ENCODE results near the gene SPEF2. TPM values are rescaled to one million over a fixed set of nuclear protein-coding genes. Genes with fewer than 3 reads are reported as not detected.

The SPEF2 gene
- total and polyA plus RNA-seq, 10 of the 15 experiments (the other 5 are each of a cell fraction or from before 2014, with no cell fraction given), result 0.03 to 2.0 (median 0.07) TPM; not detected in 3

- TF ChIP-seq IRF5 (IDR thresholded peaks at IDR 0.05; ENCODE audit: borderline replicate concordance), result no peak
Measured at GRCh38 chr5:35665096-35665495, 47.4 kb downstream of the SPEF2 start (continued).

DNA sequence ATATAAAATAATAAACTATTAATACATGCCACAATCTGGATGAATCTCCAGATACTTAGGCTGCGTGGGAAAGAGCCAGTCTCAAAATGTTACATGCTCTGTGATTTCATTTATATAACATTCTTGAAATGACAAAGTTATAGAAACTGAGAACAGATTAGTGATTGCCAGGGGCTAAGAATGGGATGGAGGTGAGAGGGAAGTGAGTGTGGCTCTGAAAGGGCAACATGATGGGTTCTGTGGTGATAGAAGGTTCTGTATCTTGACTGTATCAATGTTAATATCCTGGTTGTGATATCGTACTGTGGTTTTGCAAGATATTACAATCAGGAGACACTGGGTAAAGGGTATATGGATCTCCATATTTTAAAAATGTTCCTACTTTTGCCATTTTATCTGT lies 50.7 kb downstream of the SPEF2 start:
- DNase-seq (ENCODE audit: low read depth, low spot score), result no peak

DNA sequence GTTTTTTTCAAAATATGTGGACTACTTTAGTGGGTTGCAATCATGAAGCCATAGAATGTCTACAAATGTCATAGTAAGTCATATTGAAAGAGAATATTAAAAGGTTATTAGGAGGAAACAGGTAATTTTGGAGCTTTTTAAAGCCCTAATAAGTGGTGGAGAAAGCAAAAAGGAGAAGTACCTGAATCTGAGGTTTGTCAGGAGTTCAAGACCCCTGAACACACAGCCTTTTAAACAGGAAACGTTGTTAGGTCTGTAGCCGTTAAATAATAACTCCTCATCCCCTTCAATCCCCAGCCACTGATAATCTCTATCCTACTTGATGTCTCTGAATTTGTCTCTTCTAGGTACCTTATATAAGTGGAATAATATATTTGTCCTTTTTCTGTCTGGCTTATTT lies 51.1 kb downstream of the SPEF2 start:
- BruUV-seq (replicated peaks), result no TSS peak
- ChIA-PET CTCF (interaction anchor here (0.6 to 1.8 kb wide), 2 partner anchors 9 to 256 kb away, joined by 3 to 6 read pairs; no protein-coding TSS in a partner anchor), SMC1A (ENCODE audit: uncharacterized antibody, unreplicated experiment) (interaction anchor here (0.6 kb wide), 1 partner anchor 40 kb away, joined by 3 read pairs; no protein-coding TSS in a partner anchor), RAD21 (ENCODE audit: unreplicated experiment) (no interaction called here), POLR2A (no interaction called here)
- Histone ChIP-seq H3K36me3 (ENCODE audit: control insufficient read depth in 2 of 2, insufficient read depth in 2 of 2, low read length in 1 of 2) (no peaks in the 10 kb centered on the region), H3K79me2 (ENCODE audit: control insufficient read depth, insufficient read depth, low read length) (no peaks in the 10 kb centered on the region), H3K4me1 (ENCODE audit: control insufficient read depth, insufficient read depth, low read length) (no peaks in the 10 kb centered on the region), H3K9ac (ENCODE audit: control insufficient read depth, insufficient read depth, low read length) (no peak overlapping the region), H4K20me1 (ENCODE audit: control insufficient read depth, insufficient read depth) (no peaks in the 10 kb centered on the region), H3K4me2 (ENCODE audit: control insufficient read depth, insufficient read depth) (no peak overlapping the region), H3K27ac (ENCODE audit: control insufficient read depth, insufficient read depth) (no peak overlapping the region), H3K27me3 (replicated peaks in 1 of 2; ENCODE audit: control insufficient read depth in 2 of 2, insufficient read depth in 2 of 2, low read length in 1 of 2) (no peaks in the 10 kb centered on the region), H2AFZ (ENCODE audit: control insufficient read depth, low read depth, low read length) (no peak overlapping the region), H3K9me3 (replicated peaks; ENCODE audit: control insufficient read depth, insufficient read depth, low read length) (no peaks in the 10 kb centered on the region), H3K4me3 (no peak overlapping the region)
- ATAC-seq (peak; percentile 52), DNase-seq (ENCODE audit: low read depth, low spot score) (no peak), FAIRE-seq (no peak)
- intact Hi-C loops (cut with micrococcal nuclease; ENCODE audit: unreplicated experiment), result no loop called here
- in situ Hi-C loops (cut with MboI), result no loop called here
- TF ChIP-seq POLR2A (IDR thresholded peaks at IDR 0.05; ENCODE audit: low read depth, low read length) (no peak), MTA3 (IDR thresholded peaks at IDR 0.05; ENCODE audit: borderline replicate concordance, low read length) (no peak), ZNF24 (IDR thresholded peaks at IDR 0.05) (no peak), IKZF2 (IDR thresholded peaks at IDR 0.05) (0 out of 4 replicates have a peak, but pooled peaks of 1 of the 2 experiments have one; percentile 1), ZNF207 (IDR thresholded peaks at IDR 0.05; ENCODE audit: borderline replicate concordance) (no peak)
- TF ChIP-seq, protein P1, sequence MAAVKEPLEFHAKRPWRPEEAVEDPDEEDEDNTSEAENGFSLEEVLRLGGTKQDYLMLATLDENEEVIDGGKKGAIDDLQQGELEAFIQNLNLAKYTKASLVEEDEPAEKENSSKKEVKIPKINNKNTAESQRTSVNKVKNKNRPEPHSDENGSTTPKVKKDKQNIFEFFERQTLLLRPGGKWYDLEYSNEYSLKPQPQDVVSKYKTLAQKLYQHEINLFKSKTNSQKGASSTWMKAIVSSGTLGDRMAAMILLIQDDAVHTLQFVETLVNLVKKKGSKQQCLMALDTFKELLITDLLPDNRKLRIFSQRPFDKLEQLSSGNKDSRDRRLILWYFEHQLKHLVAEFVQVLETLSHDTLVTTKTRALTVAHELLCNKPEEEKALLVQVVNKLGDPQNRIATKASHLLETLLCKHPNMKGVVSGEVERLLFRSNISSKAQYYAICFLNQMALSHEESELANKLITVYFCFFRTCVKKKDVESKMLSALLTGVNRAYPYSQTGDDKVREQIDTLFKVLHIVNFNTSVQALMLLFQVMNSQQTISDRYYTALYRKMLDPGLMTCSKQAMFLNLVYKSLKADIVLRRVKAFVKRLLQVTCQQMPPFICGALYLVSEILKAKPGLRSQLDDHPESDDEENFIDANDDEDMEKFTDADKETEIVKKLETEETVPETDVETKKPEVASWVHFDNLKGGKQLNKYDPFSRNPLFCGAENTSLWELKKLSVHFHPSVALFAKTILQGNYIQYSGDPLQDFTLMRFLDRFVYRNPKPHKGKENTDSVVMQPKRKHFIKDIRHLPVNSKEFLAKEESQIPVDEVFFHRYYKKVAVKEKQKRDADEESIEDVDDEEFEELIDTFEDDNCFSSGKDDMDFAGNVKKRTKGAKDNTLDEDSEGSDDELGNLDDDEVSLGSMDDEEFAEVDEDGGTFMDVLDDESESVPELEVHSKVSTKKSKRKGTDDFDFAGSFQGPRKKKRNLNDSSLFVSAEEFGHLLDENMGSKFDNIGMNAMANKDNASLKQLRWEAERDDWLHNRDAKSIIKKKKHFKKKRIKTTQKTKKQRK (IDR thresholded peaks at IDR 0.05; ENCODE audit: low read depth, low read length), result no peak
- 34% methylated on average over 2 of the region's 2 CpGs for WGBS (ENCODE audit: insufficient coverage, insufficient replicate concordance, low lambda C conversion rate, missing lambda C conversion rate)

More for the DNA sequence above, 50.7 kb downstream of the SPEF2 start:
- ChIA-PET CTCF (interaction anchor here (0.6 to 1.8 kb wide), 2 partner anchors 8 to 257 kb away, joined by 3 to 6 read pairs; no protein-coding TSS in a partner anchor), POLR2A (no interaction called here), RAD21 (ENCODE audit: unreplicated experiment) (no interaction called here), SMC1A (ENCODE audit: uncharacterized antibody, unreplicated experiment) (interaction anchor here (0.6 kb wide), 1 partner anchor 40 kb away, joined by 3 read pairs; no protein-coding TSS in a partner anchor)
- Histone ChIP-seq H3K4me2 (ENCODE audit: control insufficient read depth, insufficient read depth) (no peak overlapping the region), H3K27me3 (replicated peaks in 1 of 2; ENCODE audit: control insufficient read depth in 2 of 2, insufficient read depth in 2 of 2, low read length in 1 of 2) (no peaks in the 10 kb centered on the region), H2AFZ (ENCODE audit: control insufficient read depth, low read depth, low read length) (no peak overlapping the region), H3K4me3 (no peak overlapping the region), H3K9ac (ENCODE audit: control insufficient read depth, insufficient read depth, low read length) (no peak overlapping the region), H3K4me1 (ENCODE audit: control insufficient read depth, insufficient read depth, low read length) (no peaks in the 10 kb centered on the region), H4K20me1 (ENCODE audit: control insufficient read depth, insufficient read depth) (no peaks in the 10 kb centered on the region), H3K36me3 (ENCODE audit: control insufficient read depth in 2 of 2, insufficient read depth in 2 of 2, low read length in 1 of 2) (no peaks in the 10 kb centered on the region), H3K79me2 (ENCODE audit: control insufficient read depth, insufficient read depth, low read length) (no peaks in the 10 kb centered on the region), H3K9me3 (replicated peaks; ENCODE audit: control insufficient read depth, insufficient read depth, low read length) (no peaks in the 10 kb centered on the region), H3K27ac (ENCODE audit: control insufficient read depth, insufficient read depth) (no peak overlapping the region)
- peak; percentile 83 for ATAC-seq
- 46% methylated on average over 2 of the region's 2 CpGs for WGBS (ENCODE audit: insufficient coverage, insufficient replicate concordance, low lambda C conversion rate, missing lambda C conversion rate)
- no peak for FAIRE-seq
- in situ Hi-C loops (cut with MboI) (no loop called here), intact Hi-C loops (cut with micrococcal nuclease; ENCODE audit: unreplicated experiment) (no loop called here)
- BruUV-seq (replicated peaks), result no TSS peak
- TF ChIP-seq NR2F1 (conservative IDR thresholded peaks at IDR 0.05) (0 out of 2 replicates have a peak, but pooled peaks have one; percentile 24), PML (IDR thresholded peaks at IDR 0.05; ENCODE audit: low read length) (no peak), IKZF2 (IDR thresholded peaks at IDR 0.05) (0 out of 4 replicates have a peak, but pooled peaks of 1 of the 2 experiments have one; percentile 25)
